Adipocyte (in vitro differentiated cells): ENCODE data around the gene MAGEB10.

ENCODE experiments used
- DNase-seq: peaks from one replicate; pipeline ENCODE4 v3.0.0-alpha.2; 2015; ENCODE audit warnings: low read depth
- H3K27me3 ChIP-seq: replicated peaks from 2 replicates; pipeline ENCODE4 v1.7.0; 2013; ENCODE audit warnings: mild to moderate bottlenecking, low read length, moderate library complexity; ENCODE audit not compliant: control insufficient read depth, insufficient read depth
- H3K36me3 ChIP-seq: 2 replicates; pipeline ENCODE4 v1.7.0; 2013; ENCODE audit warnings: low read length, mild to moderate bottlenecking, moderate library complexity; ENCODE audit not compliant: control insufficient read depth, insufficient read depth, severe bottlenecking
- H3K4me1 ChIP-seq: 2 replicates; pipeline ENCODE4 v1.7.0; 2013; ENCODE audit warnings: mild to moderate bottlenecking, low read length, moderate library complexity; ENCODE audit not compliant: control insufficient read depth, insufficient read depth
- H3K4me3 ChIP-seq: 2 replicates; pipeline ENCODE4 v1.7.0; 2013; ENCODE audit warnings: mild to moderate bottlenecking, low read length, moderate library complexity
- H3K9ac ChIP-seq: 2 replicates; pipeline ENCODE4 v1.7.0; 2013; ENCODE audit warnings: mild to moderate bottlenecking, low read length, moderate library complexity
- H3K9me3 ChIP-seq: 2 replicates; pipeline ENCODE4 v1.7.0; 2013; ENCODE audit warnings: mild to moderate bottlenecking, low read length, moderate library complexity; ENCODE audit not compliant: control insufficient read depth

The MAGEB10 gene

DNA sequence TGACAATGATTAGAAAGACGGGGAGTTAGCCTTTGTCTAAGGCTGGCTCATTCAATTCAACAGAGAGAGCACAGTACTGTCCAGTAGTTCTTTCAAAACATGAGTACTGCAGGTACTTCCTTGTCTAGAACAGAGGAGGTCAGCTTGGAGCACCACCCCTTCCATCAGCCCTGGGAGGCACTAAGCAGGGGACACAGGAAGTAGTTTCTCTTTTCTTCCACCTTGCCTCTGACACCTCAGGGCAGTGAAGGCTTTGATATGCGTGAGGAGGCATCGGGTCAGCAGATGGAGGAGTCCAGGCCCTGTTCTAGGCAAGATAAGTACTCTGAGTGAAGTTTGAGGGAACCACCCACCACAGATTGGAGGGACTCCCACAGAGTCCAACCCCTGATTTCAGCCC, 33.1 kb downstream of the MAGEB10 start:
- H3K9ac ChIP-seq, result no peak overlapping the region
- no peak overlapping the region for H3K4me3 ChIP-seq
- DNase-seq, result no peak

GRCh38 chrX:27842859-27843258, 35.1 kb downstream of the MAGEB10 start:
- Histone ChIP-seq H3K9me3 (no peaks in the 10 kb centered on the region), H3K27me3 (peaks cover 6% of the 10 kb centered on the region), H3K9ac (no peak overlapping the region), H3K4me1 (no peaks in the 10 kb centered on the region), H3K4me3 (no peak overlapping the region), H3K36me3 (no peaks in the 10 kb centered on the region)
- no peak for DNase-seq

More for the DNA sequence above, 33.1 kb downstream of the MAGEB10 start:
- Histone ChIP-seq H3K4me1 (no peaks in the 10 kb centered on the region), H3K36me3 (no peaks in the 10 kb centered on the region), H3K9me3 (no peaks in the 10 kb centered on the region), H3K27me3 (peaks cover 6% of the 10 kb centered on the region)

GRCh38 chrX:27860337-27860736, 52.5 kb downstream of the MAGEB10 start:
- Histone ChIP-seq H3K4me1 (no peaks in the 10 kb centered on the region), H3K36me3 (no peaks in the 10 kb centered on the region), H3K27me3 (peaks cover 4% of the 10 kb centered on the region), H3K4me3 (no peak overlapping the region), H3K9ac (no peak overlapping the region), H3K9me3 (no peaks in the 10 kb centered on the region)
- DNase-seq, result no peak

DNA sequence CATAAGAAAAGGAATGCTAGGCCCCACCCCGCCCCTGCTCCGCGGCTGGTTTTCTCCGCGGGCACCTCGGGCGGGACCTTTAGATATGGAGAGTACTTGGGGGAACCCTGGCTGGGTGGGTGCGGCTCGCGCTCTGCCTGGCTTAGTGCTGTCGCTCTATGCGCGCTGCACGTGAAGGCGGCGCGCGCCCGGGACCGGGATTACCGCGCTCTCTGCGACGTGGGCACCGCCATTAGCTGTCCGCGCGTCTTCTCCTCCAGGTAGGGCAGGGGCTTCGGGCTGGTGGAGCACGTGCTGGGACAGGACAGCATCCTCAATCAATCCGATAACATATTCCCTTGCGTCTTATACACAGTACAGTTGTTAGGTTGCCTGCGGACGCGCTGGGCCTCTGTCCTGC, 56.0 kb downstream of the MAGEB10 start:
- no peaks in the 10 kb centered on the region for H3K36me3 ChIP-seq
- no peak overlapping the region for H3K9ac ChIP-seq
- DNase-seq, result no peak
- no peaks in the 10 kb centered on the region for H3K4me1 ChIP-seq
- no peaks in the 10 kb centered on the region for H3K9me3 ChIP-seq
- H3K4me3 ChIP-seq, result no peak overlapping the region
- H3K27me3 ChIP-seq, result peaks cover 4% of the 10 kb centered on the region
